Thyroid gland (tissue), 4 donors: ENCODE results near the gene ATRX. TPM values are rescaled to one million over a fixed set of nuclear protein-coding genes. Genes with fewer than 3 reads are reported as not detected.

Experiments used
- DNase-seq, 2 donors: peaks; one replicate each; pipeline ENCODE4 v3.0.0-alpha.2; 2019
- H3K27ac ChIP-seq, 3 donors: fragments of 200-600 bp; sonication (generic); 1 replicate in 2 of 3; 2 replicates in 1 of 3; pipeline ENCODE4 v1.5.1; 2016 to 2019; ENCODE audit warnings: mild to moderate bottlenecking in 1 of 3, moderate library complexity in 1 of 3
- H3K27me3 ChIP-seq: fragments of 200-600 bp; sonication (generic); one replicate; pipeline ENCODE4 v1.5.1; 2019
- H3K36me3 ChIP-seq, 2 donors: fragments of 200-600 bp; sonication (generic); one replicate each; pipeline ENCODE4 v1.5.1; 2016 to 2019
- H3K4me1 ChIP-seq, 2 donors: fragments of 200-600 bp; sonication (generic); one replicate each; pipeline ENCODE4 v1.5.1; 2017 to 2019
- H3K4me3 ChIP-seq, 3 donors: fragments of 200-600 bp; sonication (generic); replicated peaks in 1 of 3; 1 replicate in 2 of 3; 2 replicates in 1 of 3; pipeline ENCODE4 v1.5.1; 2016; ENCODE audit warnings: mild to moderate bottlenecking in 1 of 3
- H3K9me3 ChIP-seq: fragments of 200-600 bp; sonication (generic); one replicate; pipeline ENCODE4 v1.5.1; 2017
- CTCF ChIP-seq, 6 experiments: fragments of 200-600 bp in 3 of 6; fragments of 450-650 bp in 3 of 6; sonication (generic) in 3 of 6; IDR thresholded peaks; one replicate each; pipeline ENCODE4 v1.5.1; 2016 to 2019; ENCODE audit warnings: antibody characterized with exemption in 6 of 6, mild to moderate bottlenecking in 2 of 6, inconsistent platforms in 1 of 6, moderate library complexity in 1 of 6
- POLR2A ChIP-seq, 2 donors: fragments of 450-650 bp; IDR thresholded peaks; one replicate each; pipeline ENCODE4 v1.6.1; 2017; ENCODE audit warnings: antibody characterized with exemption in 2 of 2, mild to moderate bottlenecking in 2 of 2, moderate library complexity in 1 of 2
- WGBS, 2 donors: methylation state at CpG; one replicate each; pipeline ENCODE4 v1.1.5; 2017; 5-methylcytosine and 5-hydroxymethylcytosine counted together
- intact Hi-C: fragments of 100-400 bp; cut with DNase I; formaldehyde crosslinking; loops from one replicate; pipeline ENCODE4 v1.15.1; 2023
- total RNA-seq, 4 donors: library from RNA; depleted of rRNA; stranded (reverse); fragments of >200 nt; gene quantifications; one replicate each; pipeline ENCODE4 v1.2.3, GENCODE V29; 2016

Gene ATRX
- total RNA-seq, 4 donors from 2014 or later, result 96.2 to 211 (median 131) TPM

- Histone ChIP-seq H3K27ac (no peak overlapping the region), H3K36me3 (no peaks in the 10 kb centered on the region), H3K4me3 (no peak overlapping the region), H3K9me3 (no peaks in the 10 kb centered on the region), H3K27me3 (no peaks in the 10 kb centered on the region), H3K4me1 (no peaks in the 10 kb centered on the region)
- no peak for TF ChIP-seq CTCF (IDR thresholded peaks at IDR 0.05)
- no peak for TF ChIP-seq POLR2A (IDR thresholded peaks at IDR 0.05)
- intact Hi-C loops, result no loop called here
- DNase-seq, result no peak
- 94 to 100% methylated on average over 1 of the region's 1 CpG for WGBS, 2 donors
These were observed 9.1 kb upstream of the ATRX start for GRCh38 chrX:77795124-77795523.

GRCh38 chrX:77793946-77794345, 7.9 kb upstream of the ATRX start:
- intact Hi-C loops, result no loop called here
- WGBS, 2 donors, result 94 to 96% methylated on average over 6 of the region's 6 CpGs
- no peak for DNase-seq
- H3K36me3 ChIP-seq, result no peaks in the 10 kb centered on the region
- H3K27ac ChIP-seq, result no peak overlapping the region
- no peak overlapping the region for H3K4me3 ChIP-seq
- no peaks in the 10 kb centered on the region for H3K4me1 ChIP-seq
- no peak for TF ChIP-seq CTCF (IDR thresholded peaks at IDR 0.05)
- TF ChIP-seq POLR2A (IDR thresholded peaks at IDR 0.05), result no peak
- H3K27me3 ChIP-seq, result no peaks in the 10 kb centered on the region
- no peaks in the 10 kb centered on the region for H3K9me3 ChIP-seq

DNA sequence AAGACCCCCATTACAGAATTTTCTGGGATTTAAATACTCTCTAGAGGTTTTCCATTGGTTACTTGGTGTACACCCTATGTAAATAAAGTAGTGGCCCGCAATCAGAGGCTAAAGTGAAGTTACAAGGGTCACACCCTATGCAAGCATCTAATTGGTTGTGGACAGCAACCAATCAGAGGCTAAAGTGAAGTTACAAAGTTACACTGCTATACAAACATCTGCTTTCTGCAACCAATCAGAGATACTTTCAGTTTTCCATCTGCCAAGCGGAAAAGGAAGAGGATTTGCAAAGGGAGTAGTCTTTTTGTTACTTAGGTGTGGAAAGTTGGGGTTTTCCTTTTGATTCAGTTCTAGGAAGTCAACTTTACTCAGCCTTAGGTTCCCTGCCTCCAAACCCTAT, 2.0 kb upstream of the ATRX start:
- H3K36me3 ChIP-seq, result no peaks in the 10 kb centered on the region
- TF ChIP-seq CTCF (IDR thresholded peaks at IDR 0.05) (no peak), POLR2A (IDR thresholded peaks at IDR 0.05) (no peak)
- no peaks in the 10 kb centered on the region for H3K9me3 ChIP-seq
- 53 to 76% methylated on average over 2 of the region's 2 CpGs for WGBS, 2 donors
- H3K27ac ChIP-seq, result no peak overlapping the region
- H3K27me3 ChIP-seq, result no peaks in the 10 kb centered on the region
- H3K4me3 ChIP-seq, result no peak overlapping the region
- intact Hi-C loops, result no loop called here
- no peak for DNase-seq
- H3K4me1 ChIP-seq, result no peaks in the 10 kb centered on the region

GRCh38 chrX:77786365-77786680, 307 bp upstream of the ATRX start:
- WGBS, 2 donors, result 41 to 45% methylated on average over 5 of the region's 5 CpGs
- intact Hi-C loops, result no loop called here
- Histone ChIP-seq H3K4me3 (peak overlapping the region in 2 of 3 donors; percentile 48 to 69), H3K27me3 (no peaks in the 10 kb centered on the region), H3K9me3 (no peaks in the 10 kb centered on the region), H3K4me1 (no peaks in the 10 kb centered on the region), H3K27ac (peak overlapping the region; percentile 89 to 96 (median 94)), H3K36me3 (no peaks in the 10 kb centered on the region)
- no peak for DNase-seq
- TF ChIP-seq CTCF (IDR thresholded peaks at IDR 0.05), result no peak
- no peak for TF ChIP-seq POLR2A (IDR thresholded peaks at IDR 0.05)

- Histone ChIP-seq H3K27ac (no peak overlapping the region), H3K27me3 (no peaks in the 10 kb centered on the region), H3K9me3 (no peaks in the 10 kb centered on the region), H3K36me3 (no peaks in the 10 kb centered on the region), H3K4me3 (no peak overlapping the region), H3K4me1 (no peaks in the 10 kb centered on the region)
- no peak for TF ChIP-seq CTCF (IDR thresholded peaks at IDR 0.05)
- no peak for TF ChIP-seq POLR2A (IDR thresholded peaks at IDR 0.05)
- intact Hi-C loops, result no loop called here
- WGBS, 2 donors, result 58 to 66% methylated on average over 3 of the region's 3 CpGs
- DNase-seq, result no peak
These were observed 6.3 kb downstream of the ATRX start for GRCh38 chrX:77779695-77780094.
